ENCODE measurements around the gene MMP14. TPM values are rescaled to one million over a fixed set of nuclear protein-coding genes. Genes with fewer than 3 reads are reported as not detected.
A peak's percentile ranks its signal among the peaks of the same experiment; 100 is the strongest.

MMP14 gene
- total and polyA plus RNA-seq, 2 of the 13 experiments (the other 11 are each of a cell fraction or from before 2014, with no cell fraction given): 5.2 to 9.8 TPM

- TF ChIP-seq ZNF687 (CRISPR knock-in tag; IDR thresholded peaks at IDR 0.05): peak; percentile 65
- TF ChIP-seq, protein P1, sequence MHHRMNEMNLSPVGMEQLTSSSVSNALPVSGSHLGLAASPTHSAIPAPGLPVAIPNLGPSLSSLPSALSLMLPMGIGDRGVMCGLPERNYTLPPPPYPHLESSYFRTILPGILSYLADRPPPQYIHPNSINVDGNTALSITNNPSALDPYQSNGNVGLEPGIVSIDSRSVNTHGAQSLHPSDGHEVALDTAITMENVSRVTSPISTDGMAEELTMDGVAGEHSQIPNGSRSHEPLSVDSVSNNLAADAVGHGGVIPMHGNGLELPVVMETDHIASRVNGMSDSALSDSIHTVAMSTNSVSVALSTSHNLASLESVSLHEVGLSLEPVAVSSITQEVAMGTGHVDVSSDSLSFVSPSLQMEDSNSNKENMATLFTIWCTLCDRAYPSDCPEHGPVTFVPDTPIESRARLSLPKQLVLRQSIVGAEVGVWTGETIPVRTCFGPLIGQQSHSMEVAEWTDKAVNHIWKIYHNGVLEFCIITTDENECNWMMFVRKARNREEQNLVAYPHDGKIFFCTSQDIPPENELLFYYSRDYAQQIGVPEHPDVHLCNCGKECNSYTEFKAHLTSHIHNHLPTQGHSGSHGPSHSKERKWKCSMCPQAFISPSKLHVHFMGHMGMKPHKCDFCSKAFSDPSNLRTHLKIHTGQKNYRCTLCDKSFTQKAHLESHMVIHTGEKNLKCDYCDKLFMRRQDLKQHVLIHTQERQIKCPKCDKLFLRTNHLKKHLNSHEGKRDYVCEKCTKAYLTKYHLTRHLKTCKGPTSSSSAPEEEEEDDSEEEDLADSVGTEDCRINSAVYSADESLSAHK (CRISPR knock-in tag; IDR thresholded peaks at IDR 0.05; ENCODE audit: borderline replicate concordance): no peak
- TF ChIP-seq, protein P2, sequence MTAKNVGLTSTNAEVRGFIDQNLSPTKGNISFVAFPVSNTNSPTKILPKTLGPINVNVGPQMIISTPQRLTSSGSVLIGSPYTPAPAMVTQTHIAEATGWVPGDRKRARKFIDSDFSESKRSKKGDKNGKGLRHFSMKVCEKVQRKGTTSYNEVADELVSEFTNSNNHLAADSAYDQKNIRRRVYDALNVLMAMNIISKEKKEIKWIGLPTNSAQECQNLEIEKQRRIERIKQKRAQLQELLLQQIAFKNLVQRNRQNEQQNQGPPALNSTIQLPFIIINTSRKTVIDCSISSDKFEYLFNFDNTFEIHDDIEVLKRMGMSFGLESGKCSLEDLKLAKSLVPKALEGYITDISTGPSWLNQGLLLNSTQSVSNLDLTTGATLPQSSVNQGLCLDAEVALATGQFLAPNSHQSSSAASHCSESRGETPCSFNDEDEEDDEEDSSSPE (CRISPR knock-in tag; IDR thresholded peaks at IDR 0.05): no peak
- no peak for TF ChIP-seq EP300 (IDR thresholded peaks at IDR 0.05; ENCODE audit: low read depth in 2 of 2, low read length in 2 of 2)
- no peak; the same call in 1 of the 2 replicates for TF ChIP-seq EP300 (CRISPR knock-in tag; IDR thresholded peaks at IDR 0.05; ENCODE audit: borderline replicate concordance)
- TF ChIP-seq ZNF496 (CRISPR knock-in tag; IDR thresholded peaks at IDR 0.05; ENCODE audit: insufficient replicate concordance): no peak
- no peak for TF ChIP-seq ZBTB20 (CRISPR knock-in tag; IDR thresholded peaks at IDR 0.05; ENCODE audit: borderline replicate concordance, low read depth)
- TF ChIP-seq HOXA7 (CRISPR knock-in tag; IDR thresholded peaks at IDR 0.05): no peak
- TF ChIP-seq FOXK1 (CRISPR knock-in tag; IDR thresholded peaks at IDR 0.05; ENCODE audit: borderline replicate concordance, low read depth): no peak; the same call in 1 of the 2 replicates
- no peak for TF ChIP-seq PRMT3 (CRISPR knock-in tag; IDR thresholded peaks at IDR 0.05; ENCODE audit: borderline replicate concordance, low read depth)
- no peak for TF ChIP-seq HOMEZ (CRISPR knock-in tag; IDR thresholded peaks at IDR 0.05; ENCODE audit: low read depth)
- no peak for TF ChIP-seq ZNF841 (CRISPR knock-in tag; IDR thresholded peaks at IDR 0.05; ENCODE audit: borderline replicate concordance)
- TF ChIP-seq, protein P3, sequence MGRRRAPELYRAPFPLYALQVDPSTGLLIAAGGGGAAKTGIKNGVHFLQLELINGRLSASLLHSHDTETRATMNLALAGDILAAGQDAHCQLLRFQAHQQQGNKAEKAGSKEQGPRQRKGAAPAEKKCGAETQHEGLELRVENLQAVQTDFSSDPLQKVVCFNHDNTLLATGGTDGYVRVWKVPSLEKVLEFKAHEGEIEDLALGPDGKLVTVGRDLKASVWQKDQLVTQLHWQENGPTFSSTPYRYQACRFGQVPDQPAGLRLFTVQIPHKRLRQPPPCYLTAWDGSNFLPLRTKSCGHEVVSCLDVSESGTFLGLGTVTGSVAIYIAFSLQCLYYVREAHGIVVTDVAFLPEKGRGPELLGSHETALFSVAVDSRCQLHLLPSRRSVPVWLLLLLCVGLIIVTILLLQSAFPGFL (CRISPR knock-in tag; IDR thresholded peaks at IDR 0.05): no peak
- no peak for TF ChIP-seq JUND (CRISPR knock-in tag; IDR thresholded peaks at IDR 0.05)
- no peak for TF ChIP-seq ARID3A (IDR thresholded peaks at IDR 0.05; ENCODE audit: low read depth, low read length)
These were observed 17.0 kb upstream of the MMP14 start (continued) for GRCh38 chr14:22819151-22819988.
